HTR-8/SVneo (cell line): Measurements from ENCODE around the gene CNOT6L.
"Not testable (repeated sequence)": the region's sequence is repeated elsewhere in the genome, so short reads cannot be mapped to it uniquely, and the experiment has no call there.

Experiments used
- DNase-seq: peaks from one replicate; pipeline ENCODE4 v3.0.0; 2011; ENCODE audit warnings: low spot score, mixed read lengths; ENCODE audit not compliant: insufficient read length
- FAIRE-seq: peaks from 2 replicates; lab custom pipeline; 2011; peaks lifted over from hg19 to GRCh38; lab: Jason Lieb, UNC

The CNOT6L gene

GRCh38 chr4:77818602-77819403, at the start of gene CNOT6L:
CNOT6L (minus strand) TSS chr4:77819368; CDS start chr4:77819308, 60 bp downstream.
- DNase-seq (no peak), FAIRE-seq (no peak)

- no peak for DNase-seq
Measured at GRCh38 chr4:77865259-77865658, 46.1 kb upstream of the CNOT6L start.

GRCh38 chr4:77863341-77863740, 44.2 kb upstream of the CNOT6L start:
- not testable (repeated sequence) for DNase-seq

More at GRCh38 chr4:77865259-77865658, 46.1 kb upstream of the CNOT6L start:
- no peak for FAIRE-seq

GRCh38 chr4:77862478-77863216, 43.5 kb upstream of the CNOT6L start, which contains the start of gene MRPL1:
MRPL1 (plus strand) TSS chr4:77862830; CDS start chr4:77862849, 19 bp downstream.
- DNase-seq (peak; percentile 52), FAIRE-seq (peak; percentile 13)

More at GRCh38 chr4:77863341-77863740, 44.2 kb upstream of the CNOT6L start:
- not testable (repeated sequence) for FAIRE-seq

- no peak for FAIRE-seq
- no peak for DNase-seq
Measured at GRCh38 chr4:77861495-77861894, 42.3 kb upstream of the CNOT6L start.

- no peak for FAIRE-seq
- no peak for DNase-seq
Measured at GRCh38 chr4:77859256-77859655, 40.1 kb upstream of the CNOT6L start.

- FAIRE-seq (no peak), DNase-seq (no peak)
Measured at GRCh38 chr4:77856152-77856551, 37.0 kb upstream of the CNOT6L start.

GRCh38 chr4:77854431-77855111, 35.4 kb upstream of the CNOT6L start:
- DNase-seq (no peak), FAIRE-seq (no peak)

- FAIRE-seq = no peak
- DNase-seq = no peak
Measured at GRCh38 chr4:77852892-77853495, 33.8 kb upstream of the CNOT6L start.

- DNase-seq (no peak), FAIRE-seq (no peak)
Measured at GRCh38 chr4:77849278-77849965, 30.3 kb upstream of the CNOT6L start.

- DNase-seq = no peak
- FAIRE-seq = no peak
Measured at GRCh38 chr4:77848508-77848907, 29.3 kb upstream of the CNOT6L start.

GRCh38 chr4:77845929-77846328, 26.8 kb upstream of the CNOT6L start:
- no peak for DNase-seq
- FAIRE-seq = no peak

- FAIRE-seq (no peak), DNase-seq (no peak)
Measured at GRCh38 chr4:77845400-77845799, 26.2 kb upstream of the CNOT6L start.

- no peak for DNase-seq
- FAIRE-seq = no peak
Measured at GRCh38 chr4:77844363-77844762, 25.2 kb upstream of the CNOT6L start.

- no peak for DNase-seq
- FAIRE-seq = no peak
Measured at GRCh38 chr4:77843628-77844027, 24.5 kb upstream of the CNOT6L start.

- no peak for DNase-seq
- FAIRE-seq = no peak
Measured at GRCh38 chr4:77834403-77834802, 15.2 kb upstream of the CNOT6L start.

- no peak for FAIRE-seq
- no peak for DNase-seq
Measured at GRCh38 chr4:77833126-77833724, 14.1 kb upstream of the CNOT6L start.

- FAIRE-seq (no peak), DNase-seq (no peak)
Measured at GRCh38 chr4:77827343-77827742, 8.2 kb upstream of the CNOT6L start.

GRCh38 chr4:77826275-77826674, 7.1 kb upstream of the CNOT6L start:
- no peak for FAIRE-seq
- no peak for DNase-seq
